ENCODE data around the gene WFDC1.

WFDC1 gene

DNA sequence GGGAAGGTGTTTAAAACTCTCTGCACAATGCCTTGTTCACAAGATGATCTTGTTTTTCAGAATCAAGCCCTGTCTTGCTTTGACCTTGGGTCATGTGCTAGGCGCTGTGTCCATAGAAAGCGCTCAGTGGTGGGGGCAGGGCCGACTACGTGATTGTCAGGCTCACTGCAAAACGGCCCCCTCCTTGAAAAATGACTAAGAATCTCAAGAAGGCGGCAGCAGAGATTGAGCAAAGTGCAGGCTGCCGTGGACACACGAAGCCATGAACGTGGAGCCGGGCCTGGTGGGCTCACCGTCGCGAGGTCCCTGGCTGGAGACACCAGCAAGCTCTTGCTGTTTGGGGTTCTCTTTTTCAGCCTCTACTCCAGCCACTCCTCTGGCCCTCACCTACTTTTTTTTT is 83.9 kb downstream of the WFDC1 start:
- Histone ChIP-seq H3K79me2 (ENCODE audit: control insufficient read depth, insufficient read depth, low read length, unreplicated experiment) (no peaks in the 10 kb centered on the region), H3K27ac (ENCODE audit: low read depth, low read length) (no peak overlapping the region), H3K36me3 (ENCODE audit: insufficient read depth, low read length) (no peaks in the 10 kb centered on the region), H3K4me1 (ENCODE audit: control insufficient read depth, insufficient read depth, low read length, unreplicated experiment) (no peaks in the 10 kb centered on the region), H2AFZ (ENCODE audit: low read length, unreplicated experiment) (no peak overlapping the region), H3K4me3 (ENCODE audit: low read depth, low read length) (no peak overlapping the region), H3K27me3 (ENCODE audit: insufficient read depth, low read length) (peaks cover 66% of the 10 kb centered on the region)

DNA sequence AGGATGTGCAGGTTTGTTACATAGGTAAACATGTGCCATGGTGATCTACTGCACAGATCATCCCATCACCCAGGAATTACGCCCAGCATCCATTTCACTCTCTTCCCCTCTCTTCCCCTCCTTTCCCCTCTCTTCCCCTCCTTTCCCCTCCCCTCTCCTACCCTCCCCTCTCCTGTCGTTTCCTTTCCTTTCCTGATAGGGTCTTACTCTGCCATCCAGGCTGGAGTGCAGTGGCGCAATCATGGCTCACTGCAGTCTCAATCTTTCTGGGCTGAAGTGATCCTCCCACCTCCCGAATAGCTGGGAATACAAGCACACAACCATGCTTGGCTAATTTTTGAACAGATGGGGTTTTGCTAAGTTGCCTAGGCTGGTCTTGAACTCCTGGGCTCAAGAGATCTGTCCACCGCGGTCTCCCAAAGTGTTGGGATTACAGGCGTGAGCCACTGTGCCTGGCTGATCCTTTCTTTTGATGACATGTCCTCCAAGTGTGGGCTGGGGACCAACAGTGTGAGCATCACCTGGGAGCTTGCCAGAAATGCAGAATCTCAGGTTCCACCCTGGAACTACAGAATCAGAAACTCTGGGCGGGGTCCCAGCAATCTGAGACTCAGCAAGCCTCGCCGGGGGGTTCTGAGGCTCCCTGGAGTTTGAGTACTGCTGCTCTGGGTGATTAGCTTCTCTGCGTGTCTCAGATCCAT is 84.5 kb downstream of the WFDC1 start:
- Histone ChIP-seq H3K4me1 (ENCODE audit: control insufficient read depth, insufficient read depth, low read length, unreplicated experiment) (no peaks in the 10 kb centered on the region), H3K27me3 (ENCODE audit: insufficient read depth, low read length) (peaks cover 65% of the 10 kb centered on the region), H3K36me3 (ENCODE audit: insufficient read depth, low read length) (no peaks in the 10 kb centered on the region), H3K79me2 (ENCODE audit: control insufficient read depth, insufficient read depth, low read length, unreplicated experiment) (no peaks in the 10 kb centered on the region), H3K27ac (ENCODE audit: low read depth, low read length) (no peak overlapping the region), H2AFZ (ENCODE audit: low read length, unreplicated experiment) (no peak overlapping the region), H3K4me3 (ENCODE audit: low read depth, low read length) (no peak overlapping the region)
